Astrocyte (in vitro differentiated cells and primary cell): Measurements from ENCODE around the gene NET1. TPM values are rescaled to one million over a fixed set of nuclear protein-coding genes. Genes with fewer than 3 reads are reported as not detected.

Source experiments
- DNase-seq: peaks from one replicate; pipeline ENCODE4 v3.0.0-alpha.2; 2010; ENCODE audit warnings: low read depth
- FAIRE-seq: peaks from 2 replicates; lab custom pipeline; 2011; peaks lifted over from hg19 to GRCh38; lab: Jason Lieb, UNC
- H2AFZ ChIP-seq: 2 replicates; pipeline ENCODE4 v1.6.0; 2012; ENCODE audit warnings: low read depth, low read length, inconsistent platforms
- H3K27ac ChIP-seq: 2 replicates; pipeline ENCODE4 v1.5.1; 2011; ENCODE audit warnings: low read depth, low read length, inconsistent platforms
- H3K27me3 ChIP-seq: 2 replicates; pipeline ENCODE4 v1.6.0; 2011; ENCODE audit warnings: low read length, inconsistent platforms; ENCODE audit not compliant: insufficient read depth
- H3K36me3 ChIP-seq: 2 replicates; pipeline ENCODE4 v1.5.1; 2011; ENCODE audit warnings: low read length, inconsistent platforms; ENCODE audit not compliant: insufficient read depth
- H3K4me1 ChIP-seq: 2 replicates; pipeline ENCODE4 v1.5.1; 2011; ENCODE audit warnings: low read length, inconsistent platforms; ENCODE audit not compliant: insufficient read depth
- H3K4me2 ChIP-seq: 2 replicates; pipeline ENCODE4 v1.6.0; 2012; ENCODE audit warnings: low read length, inconsistent platforms
- H3K4me3 ChIP-seq: 2 replicates; pipeline ENCODE4 v1.5.1; 2011; ENCODE audit warnings: low read depth, mild to moderate bottlenecking, low read length, inconsistent platforms; ENCODE audit not compliant: insufficient read depth
- H3K79me2 ChIP-seq: 2 replicates; pipeline ENCODE4 v1.6.0; 2012; ENCODE audit warnings: mild to moderate bottlenecking, low read length, inconsistent platforms; ENCODE audit not compliant: insufficient read depth
- H3K9ac ChIP-seq: 2 replicates; pipeline ENCODE4 v1.6.0; 2012; ENCODE audit warnings: mild to moderate bottlenecking, low read length, inconsistent platforms
- H3K9me3 ChIP-seq: 2 replicates; pipeline ENCODE4 v1.5.1; 2012; ENCODE audit warnings: low read depth, mild to moderate bottlenecking, low read length, inconsistent platforms; ENCODE audit not compliant: insufficient read depth
- H4K20me1 ChIP-seq: 2 replicates; pipeline ENCODE4 v1.6.0; 2012; ENCODE audit warnings: low read length, inconsistent platforms; ENCODE audit not compliant: insufficient read depth
- H3K27ac Mint-ChIP-seq: one replicate; pipeline ENCODE4 v1.8.0; 2021; ENCODE audit warnings: mild to moderate bottlenecking, mixed read lengths; ENCODE audit not compliant: unreplicated experiment
- H3K27me3 Mint-ChIP-seq: one replicate; pipeline ENCODE4 v1.8.0; 2021; ENCODE audit warnings: low read depth, mixed read lengths; ENCODE audit not compliant: unreplicated experiment
- H3K36me3 Mint-ChIP-seq: one replicate; pipeline ENCODE4 v1.8.0; 2021; ENCODE audit warnings: low read depth, mixed read lengths; ENCODE audit not compliant: unreplicated experiment
- H3K4me1 Mint-ChIP-seq: one replicate; pipeline ENCODE4 v1.8.0; 2021; ENCODE audit warnings: low read depth, mixed read lengths; ENCODE audit not compliant: unreplicated experiment
- H3K4me3 Mint-ChIP-seq: one replicate; pipeline ENCODE4 v1.8.0; 2021; ENCODE audit warnings: mild to moderate bottlenecking, moderate library complexity, mixed read lengths; ENCODE audit not compliant: unreplicated experiment
- H3K9me3 Mint-ChIP-seq: one replicate; pipeline ENCODE4 v1.8.0; 2021; ENCODE audit warnings: mild to moderate bottlenecking, mixed read lengths; ENCODE audit not compliant: unreplicated experiment
- CTCF ChIP-seq: IDR thresholded peaks from 2 replicates; pipeline ENCODE4 v1.5.1; 2011; ENCODE audit warnings: low read depth, mild to moderate bottlenecking, inconsistent platforms, low read length, moderate library complexity; ENCODE audit not compliant: insufficient read depth
- EZH2 ChIP-seq: IDR thresholded peaks from 2 replicates; pipeline ENCODE4 v1.6.1; 2012; ENCODE audit warnings: mild to moderate bottlenecking, low read length, inconsistent platforms; ENCODE audit not compliant: insufficient read depth
- total RNA-seq: library from RNA; stranded (reverse); gene quantifications from 2 replicates; pipeline ENCODE4 v1.2.1, GENCODE V29; 2021

The NET1 gene
- total RNA-seq, 1 donor from 2014 or later, result 43.5 TPM

GRCh38 chr10:5497948-5498730 lies 85.8 kb downstream of the NET1 start:
- Histone ChIP-seq H3K4me2 (no peak overlapping the region), H3K27me3 (peaks cover 12% of the 10 kb centered on the region), H3K27ac (no peak overlapping the region), H4K20me1 (no peaks in the 10 kb centered on the region), H3K4me1 (no peaks in the 10 kb centered on the region), H2AFZ (no peak overlapping the region), H3K4me3 (no peak overlapping the region), H3K9me3 (no peaks in the 10 kb centered on the region), H3K79me2 (no peaks in the 10 kb centered on the region), H3K9ac (no peak overlapping the region), H3K36me3 (no peaks in the 10 kb centered on the region)
- Mint-ChIP-seq H3K9me3 (peaks cover under 1% of the 10 kb centered on the region), H3K4me1 (peaks cover 3% of the 10 kb centered on the region), H3K4me3 (no peak overlapping the region), H3K27ac (no peak overlapping the region), H3K27me3 (peaks cover 33% of the 10 kb centered on the region), H3K36me3 (no peaks in the 10 kb centered on the region)
- TF ChIP-seq CTCF, result no peak
- TF ChIP-seq EZH2, result no peak
- FAIRE-seq (no peak), DNase-seq (no peak)

- TF ChIP-seq CTCF (no peak), EZH2 (no peak)
- no peak overlapping the region for H3K27ac ChIP-seq
- H3K27me3 ChIP-seq, result peaks cover 12% of the 10 kb centered on the region
- H3K36me3 Mint-ChIP-seq, result no peaks in the 10 kb centered on the region
- no peaks in the 10 kb centered on the region for H3K36me3 ChIP-seq
- FAIRE-seq, result no peak
- H4K20me1 ChIP-seq, result no peaks in the 10 kb centered on the region
- H3K27me3 Mint-ChIP-seq, result peaks cover 37% of the 10 kb centered on the region
- DNase-seq, result no peak
- H3K9me3 ChIP-seq, result no peaks in the 10 kb centered on the region
- H3K4me3 Mint-ChIP-seq, result no peak overlapping the region
- H3K4me1 ChIP-seq, result no peaks in the 10 kb centered on the region
- no peak overlapping the region for H3K4me3 ChIP-seq
- no peak overlapping the region for H3K4me2 ChIP-seq
- H3K27ac Mint-ChIP-seq, result no peak overlapping the region
- no peak overlapping the region for H2AFZ ChIP-seq
- no peaks in the 10 kb centered on the region for H3K79me2 ChIP-seq
- H3K9ac ChIP-seq, result no peak overlapping the region
- peaks cover 3% of the 10 kb centered on the region for H3K4me1 Mint-ChIP-seq
- H3K9me3 Mint-ChIP-seq, result no peaks in the 10 kb centered on the region
Observed at GRCh38 chr10:5498791-5499492, 86.6 kb downstream of the NET1 start.
